Fibroblast of lung (primary cell): ENCODE measurements around the gene GDPGP1. TPM values are rescaled to one million over a fixed set of nuclear protein-coding genes. Genes with fewer than 3 reads are reported as not detected.

Experiments used
- DNase-seq, 2 donors: peaks; one replicate each; pipeline versions ENCODE4 v3.0.0 to v3.0.0-alpha.2; 2010; ENCODE audit warnings: low read depth in 2 of 2
- H2AFZ ChIP-seq: 2 replicates; pipeline ENCODE4 v1.5.1; 2012; ENCODE audit warnings: low read length, control low read depth, inconsistent platforms
- H3K27ac ChIP-seq: 2 replicates; pipeline ENCODE4 v1.5.1; 2011; ENCODE audit warnings: low read length, control low read depth; ENCODE audit not compliant: insufficient read depth
- H3K27me3 ChIP-seq: 2 replicates; pipeline ENCODE4 v1.5.1; 2011; ENCODE audit warnings: mild to moderate bottlenecking, low read length; ENCODE audit not compliant: control insufficient read depth, insufficient read depth
- H3K36me3 ChIP-seq: 2 replicates; pipeline ENCODE4 v1.5.1; 2011; ENCODE audit warnings: low read length; ENCODE audit not compliant: control insufficient read depth, insufficient read depth
- H3K4me1 ChIP-seq: 2 replicates; pipeline ENCODE4 v1.5.1; 2011; ENCODE audit warnings: low read length; ENCODE audit not compliant: control insufficient read depth, insufficient read depth; ENCODE audit errors: extremely low read depth
- H3K4me2 ChIP-seq: 2 replicates; pipeline ENCODE4 v1.5.1; 2011; ENCODE audit warnings: low read length, control low read depth; ENCODE audit not compliant: insufficient read depth; ENCODE audit errors: extremely low read depth
- H3K4me3 ChIP-seq, 4 experiments: fragments of 200-600 bp in 1 of 4; sonication (generic) in 1 of 4; replicated peaks in 1 of 4; 2 replicates each; pipeline ENCODE4 v1.5.1; 2011 to 2016; ENCODE audit warnings: low read length in 4 of 4, low read depth in 3 of 4, mild to moderate bottlenecking in 3 of 4, control low read depth in 2 of 4, inconsistent platforms in 1 of 4, mixed read lengths in 1 of 4; ENCODE audit not compliant: insufficient read depth in 1 of 4; ENCODE audit errors: control extremely low read depth in 1 of 4
- H3K79me2 ChIP-seq: 2 replicates; pipeline ENCODE4 v1.5.1; 2012; ENCODE audit warnings: mild to moderate bottlenecking, low read length, inconsistent platforms; ENCODE audit not compliant: control insufficient read depth, insufficient read depth
- H3K9ac ChIP-seq: 2 replicates; pipeline ENCODE4 v1.5.1; 2011; ENCODE audit warnings: mild to moderate bottlenecking, low read length, control low read depth; ENCODE audit not compliant: insufficient read depth
- H3K9me3 ChIP-seq: 2 replicates; pipeline ENCODE4 v1.5.1; 2012; ENCODE audit warnings: low read depth, low read length; ENCODE audit not compliant: control insufficient read depth, insufficient read depth
- H4K20me1 ChIP-seq: 2 replicates; pipeline ENCODE4 v1.5.1; 2011; ENCODE audit warnings: low read length; ENCODE audit not compliant: control insufficient read depth, insufficient read depth; ENCODE audit errors: extremely low read depth
- CTCF ChIP-seq, 2 donors: IDR thresholded peaks in 1 of 2; conservative IDR thresholded peaks in 1 of 2; 1 replicate in 1 of 2; 2 replicates in 1 of 2; pipeline ENCODE4 v1.5.1; 2011 to 2012; ENCODE audit warnings: low read length in 2 of 2, control low read depth in 1 of 2, inconsistent platforms in 1 of 2, low read depth in 1 of 2, mild to moderate bottlenecking in 1 of 2
- EZH2 ChIP-seq: IDR thresholded peaks from 2 replicates; pipeline ENCODE4 v1.5.1; 2012; ENCODE audit warnings: low read length, control low read depth, mild to moderate bottlenecking; ENCODE audit errors: missing control alignments
- polyA plus RNA-seq, 2 donors: library from polyadenylated mRNA; depleted of rRNA in 1 of 2; stranded (reverse) in 1 of 2; unstranded in 1 of 2; fragments of >200 nt; gene quantifications; 2 replicates each; pipeline ENCODE4 v1.2.1, GENCODE V29; 2011 to 2012; ENCODE audit warnings: missing spikeins in 1 of 2
- total RNA-seq: library from RNA; depleted of rRNA; stranded (reverse); fragments of >200 nt; gene quantifications from 2 replicates; pipeline ENCODE4 v1.2.1, GENCODE V29; 2014

Gene GDPGP1
- total and polyA plus RNA-seq, 2 donors (not counting 1 experiment from before 2014, with no cell fraction given), result 1.9 to 9.7 TPM

DNA sequence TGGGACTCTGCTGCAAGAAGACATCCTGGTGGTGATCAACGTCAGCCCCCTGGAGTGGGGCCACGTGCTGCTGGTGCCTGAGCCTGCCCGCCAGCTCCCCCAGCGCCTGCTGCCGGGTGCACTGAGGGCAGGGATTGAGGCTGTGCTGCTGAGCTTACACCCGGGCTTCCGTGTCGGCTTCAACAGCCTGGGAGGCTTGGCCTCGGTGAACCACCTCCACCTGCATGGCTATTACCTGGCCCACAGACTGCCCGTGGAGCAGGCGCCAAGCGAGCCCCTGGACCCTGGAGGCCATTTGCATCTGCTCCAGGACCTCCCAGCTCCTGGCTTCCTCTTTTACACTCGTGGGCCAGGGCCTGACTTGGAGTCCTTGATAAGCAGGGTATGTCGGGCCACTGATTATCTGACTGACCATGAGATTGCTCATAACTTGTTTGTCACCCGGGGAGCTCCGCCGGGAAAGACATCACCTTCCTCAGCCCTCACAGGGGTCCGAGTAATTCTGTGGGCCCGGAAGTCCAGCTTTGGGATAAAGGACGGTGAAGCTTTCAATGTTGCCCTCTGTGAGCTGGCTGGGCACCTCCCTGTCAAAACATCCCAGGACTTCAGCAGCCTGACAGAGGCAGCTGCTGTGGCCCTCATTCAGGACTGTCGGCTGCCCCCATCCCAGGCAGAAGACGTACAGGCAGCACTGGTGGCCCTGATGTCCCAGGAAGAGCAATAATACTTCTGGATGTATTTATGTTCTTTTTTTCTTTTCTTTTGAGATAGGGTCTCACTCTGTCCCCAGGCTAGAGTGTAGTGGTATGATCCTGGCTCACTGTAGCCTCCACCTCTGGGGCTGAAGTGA is 7.6 kb downstream of the GDPGP1 start:
- Histone ChIP-seq H3K27me3 (no peaks in the 10 kb centered on the region), H4K20me1 (no peaks in the 10 kb centered on the region), H3K9me3 (no peaks in the 10 kb centered on the region), H3K36me3 (no peaks in the 10 kb centered on the region), H3K79me2 (no peaks in the 10 kb centered on the region), H3K27ac (no peak overlapping the region), H2AFZ (no peak overlapping the region), H3K4me3 (no peak overlapping the region), H3K4me2 (no peak overlapping the region), H3K9ac (no peak overlapping the region), H3K4me1 (no peaks in the 10 kb centered on the region)
- TF ChIP-seq CTCF (conservative IDR thresholded peaks at IDR 0.05 in 1 of 2, IDR thresholded peaks at IDR 0.05 in 1 of 2; ENCODE audit: low read depth in 1 of 2, low read length in 2 of 2) (no peak), EZH2 (no peak)
- DNase-seq, result no peak

DNA sequence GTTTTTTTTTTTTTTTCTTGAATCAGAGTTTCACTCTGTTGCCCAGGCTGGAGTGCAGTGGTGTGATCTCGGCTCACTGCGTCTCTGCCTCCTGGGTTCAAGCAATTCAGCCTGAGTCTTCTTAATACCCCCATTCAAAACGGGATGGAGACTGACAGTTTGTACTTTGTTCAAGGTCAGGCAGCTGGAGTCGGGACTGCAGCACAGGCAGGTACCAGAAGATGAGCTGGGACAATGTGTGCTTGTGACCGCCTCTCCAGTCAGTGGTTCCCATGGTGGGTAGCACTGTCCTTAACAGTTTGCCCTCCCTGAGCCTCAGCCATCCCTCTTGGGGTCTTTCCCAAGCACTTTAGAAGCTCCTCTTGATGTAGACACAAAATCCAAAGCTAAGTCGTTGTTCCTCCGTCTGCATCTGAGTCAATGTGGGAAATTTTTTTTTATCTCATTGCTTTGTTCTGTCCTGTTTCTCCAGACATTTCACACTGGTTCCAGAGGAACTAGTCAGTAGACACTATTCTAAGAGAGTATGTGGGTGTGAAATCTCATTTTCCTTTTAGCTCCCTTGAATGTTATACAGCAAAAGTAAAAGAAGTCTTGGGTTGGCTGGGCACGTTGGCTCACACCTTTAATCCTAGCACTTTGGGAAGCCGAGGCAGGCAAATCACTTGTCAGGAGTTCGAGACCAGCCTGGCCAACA is 10.1 kb downstream of the GDPGP1 start:
- no peaks in the 10 kb centered on the region for H3K27me3 ChIP-seq
- no peaks in the 10 kb centered on the region for H3K79me2 ChIP-seq
- no peak for DNase-seq
- H3K4me1 ChIP-seq, result peaks cover 2% of the 10 kb centered on the region
- H3K9me3 ChIP-seq, result no peaks in the 10 kb centered on the region
- no peak overlapping the region for H2AFZ ChIP-seq
- H3K4me3 ChIP-seq, result no peak overlapping the region
- H3K4me2 ChIP-seq, result no peak overlapping the region
- no peak for TF ChIP-seq EZH2
- no peak for TF ChIP-seq CTCF (conservative IDR thresholded peaks at IDR 0.05 in 1 of 2, IDR thresholded peaks at IDR 0.05 in 1 of 2; ENCODE audit: low read depth in 1 of 2, low read length in 2 of 2)
- H3K27ac ChIP-seq, result no peak overlapping the region
- no peaks in the 10 kb centered on the region for H3K36me3 ChIP-seq
- no peaks in the 10 kb centered on the region for H4K20me1 ChIP-seq
- H3K9ac ChIP-seq, result no peak overlapping the region

- H3K4me2 ChIP-seq, result peak overlapping the region; percentile 92
- no peak overlapping the region for H3K27ac ChIP-seq
- no peak overlapping the region for H3K9ac ChIP-seq
- H3K9me3 ChIP-seq, result no peaks in the 10 kb centered on the region
- no peaks in the 10 kb centered on the region for H3K79me2 ChIP-seq
- H4K20me1 ChIP-seq, result no peaks in the 10 kb centered on the region
- peak overlapping the region in 2 of 4 experiments; percentile 66 to 70 for H3K4me3 ChIP-seq
- H3K4me1 ChIP-seq, result peaks cover 4% of the 10 kb centered on the region
- TF ChIP-seq CTCF (conservative IDR thresholded peaks at IDR 0.05 in 1 of 2, IDR thresholded peaks at IDR 0.05 in 1 of 2; ENCODE audit: low read depth in 1 of 2, low read length in 2 of 2) (no peak), EZH2 (no peak)
- no peaks in the 10 kb centered on the region for H3K36me3 ChIP-seq
- no peak overlapping the region for H2AFZ ChIP-seq
- no peaks in the 10 kb centered on the region for H3K27me3 ChIP-seq
- DNase-seq, result no peak
Measured at GRCh38 chr15:90248789-90249202, 14.8 kb downstream of the GDPGP1 start.
